GM21825 (cell line): ENCODE results near the gene LRRFIP2.
"Not testable (repeated sequence)": the region's sequence is repeated elsewhere in the genome, so short reads cannot be mapped to it uniquely, and the experiment has no call there.

Experiments used
- ATAC-seq: cut with Tn5 transposase; IDR thresholded peaks from one replicate; pipeline ENCODE4 v1.9.1; 2021; ENCODE audit warnings: mild to moderate bottlenecking, moderate library complexity; ENCODE audit not compliant: unreplicated experiment

The LRRFIP2 gene

GRCh38 chr3:37122069-37122468 is 52.3 kb downstream of the LRRFIP2 start:
- ATAC-seq = not testable (repeated sequence)

- no peak for ATAC-seq
Observed at GRCh38 chr3:37118163-37118562, 56.2 kb downstream of the LRRFIP2 start.

GRCh38 chr3:37117548-37117947 is 56.8 kb downstream of the LRRFIP2 start:
- ATAC-seq = no peak

GRCh38 chr3:37116998-37117397 is 57.4 kb downstream of the LRRFIP2 start:
- ATAC-seq = no peak

- ATAC-seq = no peak
Observed at GRCh38 chr3:37115446-37115845, 58.9 kb downstream of the LRRFIP2 start.

GRCh38 chr3:37114251-37115145 is 59.9 kb downstream of the LRRFIP2 start:
- ATAC-seq = no peak

GRCh38 chr3:37112987-37113386 is 61.4 kb downstream of the LRRFIP2 start:
- ATAC-seq = no peak

- ATAC-seq = no peak
Observed at GRCh38 chr3:37111199-37111598, 63.2 kb downstream of the LRRFIP2 start.

- no peak for ATAC-seq
Observed at GRCh38 chr3:37107846-37108245, 66.5 kb downstream of the LRRFIP2 start.

- ATAC-seq = no peak
Observed at GRCh38 chr3:37103103-37103808, 71.1 kb downstream of the LRRFIP2 start.

GRCh38 chr3:37100411-37100810 is 74.0 kb downstream of the LRRFIP2 start:
- no peak for ATAC-seq

GRCh38 chr3:37099469-37099868 is 74.9 kb downstream of the LRRFIP2 start:
- no peak for ATAC-seq

- no peak for ATAC-seq
Observed at GRCh38 chr3:37098884-37099283, 75.5 kb downstream of the LRRFIP2 start.

- ATAC-seq = no peak
Observed at GRCh38 chr3:37097776-37098175, 76.6 kb downstream of the LRRFIP2 start.

GRCh38 chr3:37096975-37097374 is 77.4 kb downstream of the LRRFIP2 start:
- ATAC-seq = no peak

GRCh38 chr3:37096288-37096687 is 78.1 kb downstream of the LRRFIP2 start:
- ATAC-seq = no peak

- ATAC-seq = no peak
Observed at GRCh38 chr3:37094636-37095035, 79.7 kb downstream of the LRRFIP2 start.

- ATAC-seq = no peak
Observed at GRCh38 chr3:37093481-37093880, 80.9 kb downstream of the LRRFIP2 start.

- ATAC-seq = no peak
Observed at GRCh38 chr3:37092484-37092883, 81.9 kb downstream of the LRRFIP2 start.

GRCh38 chr3:37087870-37088269 is 86.5 kb downstream of the LRRFIP2 start:
- ATAC-seq = no peak

GRCh38 chr3:37086918-37087317 is 87.5 kb downstream of the LRRFIP2 start:
- no peak for ATAC-seq

GRCh38 chr3:37082317-37082716 is 92.1 kb downstream of the LRRFIP2 start:
- no peak for ATAC-seq
